Left hindlimb (tissue), 1 donor: ENCODE results near the gene GPR146.

Source experiments
- DNase-seq: peaks from one replicate; pipeline ENCODE4 v3.0.0-alpha.2; 2018

GPR146 gene

GRCh38 chr7:1011297-1012003, 32.9 kb upstream of the GPR146 start:
- no peak for DNase-seq

GRCh38 chr7:1012004-1012715, 32.2 kb upstream of the GPR146 start:
- DNase-seq = no peak

- no peak for DNase-seq
These were observed 31.6 kb upstream of the GPR146 start for GRCh38 chr7:1012716-1013095.

- no peak for DNase-seq
These were observed 30.8 kb upstream of the GPR146 start for GRCh38 chr7:1013581-1013980.

GRCh38 chr7:1014681-1015080, 29.7 kb upstream of the GPR146 start:
- no peak for DNase-seq

GRCh38 chr7:1015196-1016121, 28.9 kb upstream of the GPR146 start:
- no peak for DNase-seq

- DNase-seq = no peak
These were observed 27.5 kb upstream of the GPR146 start for GRCh38 chr7:1016577-1017531.

- no peak for DNase-seq
These were observed 26.6 kb upstream of the GPR146 start for GRCh38 chr7:1017586-1018333.

GRCh38 chr7:1018334-1018695, 26.0 kb upstream of the GPR146 start:
- no peak for DNase-seq

- DNase-seq = no peak
These were observed 25.0 kb upstream of the GPR146 start for GRCh38 chr7:1019255-1019785.

GRCh38 chr7:1019789-1020610, 24.3 kb upstream of the GPR146 start:
- DNase-seq = no peak

- no peak for DNase-seq
These were observed 23.5 kb upstream of the GPR146 start for GRCh38 chr7:1020849-1021251.

- no peak for DNase-seq
These were observed 23.0 kb upstream of the GPR146 start for GRCh38 chr7:1021366-1021765.

GRCh38 chr7:1021931-1022330, 22.4 kb upstream of the GPR146 start:
- no peak for DNase-seq

GRCh38 chr7:1022356-1022755, 22.0 kb upstream of the GPR146 start:
- no peak for DNase-seq

GRCh38 chr7:1022801-1023465, 21.4 kb upstream of the GPR146 start:
- no peak for DNase-seq

- DNase-seq = no peak
These were observed 20.0 kb upstream of the GPR146 start for GRCh38 chr7:1024331-1024841.

GRCh38 chr7:1024876-1025742, 19.2 kb upstream of the GPR146 start:
- DNase-seq = no peak
